Activated CD4-positive, alpha-beta T cell treated with anti-CD3 and anti-CD28 coated beads for 48 hours (primary cell): ENCODE results near the gene ATP8A2.

Experiments used
- DNase-seq: peaks from one replicate; pipeline ENCODE4 v3.0.0-alpha.2; 2020

ATP8A2 gene

GRCh38 chr13:25384758-25385410 is 13.1 kb downstream of the ATP8A2 start:
- no peak for DNase-seq

- no peak for DNase-seq
Measured at GRCh38 chr13:25391932-25392331, 20.2 kb downstream of the ATP8A2 start.

GRCh38 chr13:25394402-25395060 is 22.8 kb downstream of the ATP8A2 start:
- no peak for DNase-seq

GRCh38 chr13:25397763-25398162 is 26.0 kb downstream of the ATP8A2 start:
- no peak for DNase-seq

GRCh38 chr13:25400925-25401324 is 29.2 kb downstream of the ATP8A2 start:
- DNase-seq, result no peak

GRCh38 chr13:25401958-25402357 is 30.2 kb downstream of the ATP8A2 start:
- no peak for DNase-seq

GRCh38 chr13:25406377-25406776 is 34.6 kb downstream of the ATP8A2 start:
- DNase-seq, result no peak

GRCh38 chr13:25409938-25410337 is 38.2 kb downstream of the ATP8A2 start:
- no peak for DNase-seq

GRCh38 chr13:25415241-25415640 is 43.5 kb downstream of the ATP8A2 start:
- DNase-seq, result no peak

GRCh38 chr13:25417535-25417934 is 45.8 kb downstream of the ATP8A2 start:
- DNase-seq, result no peak

GRCh38 chr13:25420161-25420560 is 48.4 kb downstream of the ATP8A2 start:
- DNase-seq, result no peak

GRCh38 chr13:25421612-25422011 is 49.8 kb downstream of the ATP8A2 start:
- DNase-seq, result no peak

GRCh38 chr13:25422153-25422552 is 50.4 kb downstream of the ATP8A2 start:
- DNase-seq, result no peak

GRCh38 chr13:25423831-25424230 is 52.1 kb downstream of the ATP8A2 start:
- no peak for DNase-seq

GRCh38 chr13:25429466-25429865 is 57.7 kb downstream of the ATP8A2 start:
- DNase-seq, result no peak

GRCh38 chr13:25432691-25433090 is 60.9 kb downstream of the ATP8A2 start:
- DNase-seq, result no peak

- no peak for DNase-seq
Measured at GRCh38 chr13:25440061-25440460, 68.3 kb downstream of the ATP8A2 start.

- DNase-seq, result no peak
Measured at GRCh38 chr13:25446261-25446660, 74.5 kb downstream of the ATP8A2 start.

GRCh38 chr13:25447396-25447795 is 75.6 kb downstream of the ATP8A2 start:
- DNase-seq, result no peak

- DNase-seq, result no peak
Measured at GRCh38 chr13:25453850-25454365, 82.1 kb downstream of the ATP8A2 start.

- no peak for DNase-seq
Measured at GRCh38 chr13:25455146-25455545, 83.4 kb downstream of the ATP8A2 start.

GRCh38 chr13:25457566-25457965 is 85.8 kb downstream of the ATP8A2 start:
- DNase-seq, result no peak

GRCh38 chr13:25462301-25463125 is 90.7 kb downstream of the ATP8A2 start:
- DNase-seq, result no peak

- DNase-seq, result no peak
Measured at GRCh38 chr13:25463496-25463895, 91.7 kb downstream of the ATP8A2 start.
